Measurements from ENCODE around the gene COL23A1. TPM values are rescaled to one million over a fixed set of nuclear protein-coding genes. Genes with fewer than 3 reads are reported as not detected.
"Not testable (repeated sequence)": the region's sequence is repeated elsewhere in the genome, so short reads cannot be mapped to it uniquely, and the experiment has no call there.

COL23A1 gene
- total RNA-seq, 2 experiments from 2014 or later: 0.63 to 0.68 TPM

DNA sequence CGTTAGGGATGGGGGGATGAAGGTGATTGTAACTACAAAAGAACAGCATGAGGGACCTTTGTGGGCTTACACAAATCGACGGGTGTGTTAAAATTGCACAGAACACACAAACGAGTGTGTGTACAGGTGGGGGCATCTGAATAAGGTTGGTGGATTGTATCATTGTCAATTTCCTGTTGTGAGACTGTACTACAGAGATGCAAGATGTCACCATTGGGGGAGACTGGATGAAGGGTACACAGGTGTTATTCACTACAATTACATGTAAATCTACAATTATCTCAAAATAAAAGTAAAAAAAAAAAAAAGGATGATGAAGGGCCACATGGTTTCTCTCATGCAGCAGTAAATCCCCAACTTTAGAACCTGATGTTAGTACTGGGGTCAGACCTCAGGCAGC lies 326.1 kb downstream of the COL23A1 start:
- H3K4me3 Mint-ChIP-seq: no peak overlapping the region
- no peak for DNase-seq
- no peaks in the 10 kb centered on the region for H3K9me3 Mint-ChIP-seq (ENCODE audit: insufficient read depth)
- ATAC-seq: no peak
- H3K27me3 Mint-ChIP-seq (ENCODE audit: low read depth): no peaks in the 10 kb centered on the region
- H3K36me3 Mint-ChIP-seq (ENCODE audit: low read depth): peaks cover 3% of the 10 kb centered on the region
- ChIA-PET POLR2A (no interaction called here), CTCF (interaction anchor here (1.1 kb wide), 1 partner anchor 29 kb away, joined by 3 read pairs; no protein-coding TSS in a partner anchor)
- H3K4me1 Mint-ChIP-seq (ENCODE audit: low read depth): peaks cover 30% of the 10 kb centered on the region
- H3K27ac Mint-ChIP-seq: no peak overlapping the region

DNA sequence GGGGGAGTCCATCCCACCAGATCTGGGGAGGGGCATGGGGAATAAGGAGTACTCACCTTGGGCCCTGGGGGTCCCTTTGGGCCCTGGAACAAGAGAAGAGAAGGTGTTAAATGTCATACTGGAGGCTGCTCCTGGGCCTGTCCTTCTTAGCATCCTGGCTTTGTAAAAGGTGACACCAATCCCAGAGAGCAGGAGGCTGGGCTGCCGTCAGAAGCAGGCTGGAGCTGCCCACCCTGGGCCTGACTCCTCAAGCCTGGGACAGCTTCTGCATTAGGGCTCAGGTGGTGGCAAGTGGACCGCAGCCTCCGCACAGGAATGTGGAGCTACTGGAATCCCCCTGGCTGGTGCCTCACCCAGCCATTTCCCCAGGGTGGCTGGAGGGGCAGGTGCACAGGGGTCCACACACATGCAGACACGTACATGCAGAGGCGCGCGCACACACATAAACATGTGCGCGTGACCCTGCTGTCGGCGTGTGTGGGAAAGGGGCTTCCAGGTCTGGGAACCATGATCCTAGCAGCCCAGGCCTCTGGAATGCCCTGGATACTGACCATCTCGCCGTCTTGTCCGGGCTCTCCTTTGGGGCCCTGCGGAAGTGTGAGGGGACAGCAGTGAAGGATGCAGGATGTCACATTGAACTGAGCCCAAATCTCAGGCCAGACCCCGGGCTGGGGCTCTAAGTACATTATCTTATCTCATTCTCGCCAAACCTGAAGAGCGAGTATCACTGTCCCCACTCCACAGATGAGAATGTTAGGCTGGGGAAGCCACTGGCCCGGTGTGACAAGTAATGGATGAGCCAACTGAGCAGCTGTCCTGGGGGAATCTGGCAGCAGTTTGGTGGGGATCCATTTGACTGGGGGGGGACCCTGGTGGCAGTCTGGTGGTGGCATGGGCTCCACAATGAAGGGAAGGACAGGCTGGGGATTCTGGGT lies 328.3 kb downstream of the COL23A1 start:
- no peak overlapping the region for H3K4me3 Mint-ChIP-seq
- ATAC-seq (no peak), DNase-seq (no peak)
- H3K27me3 Mint-ChIP-seq (ENCODE audit: low read depth): no peaks in the 10 kb centered on the region
- peaks cover 34% of the 10 kb centered on the region for H3K4me1 Mint-ChIP-seq (ENCODE audit: low read depth)
- POLR2A ChIA-PET: no interaction called here
- CTCF ChIA-PET: no interaction called here
- H3K9me3 Mint-ChIP-seq (ENCODE audit: insufficient read depth): no peaks in the 10 kb centered on the region
- peaks cover 3% of the 10 kb centered on the region for H3K36me3 Mint-ChIP-seq (ENCODE audit: low read depth)
- H3K27ac Mint-ChIP-seq: no peak overlapping the region

DNA sequence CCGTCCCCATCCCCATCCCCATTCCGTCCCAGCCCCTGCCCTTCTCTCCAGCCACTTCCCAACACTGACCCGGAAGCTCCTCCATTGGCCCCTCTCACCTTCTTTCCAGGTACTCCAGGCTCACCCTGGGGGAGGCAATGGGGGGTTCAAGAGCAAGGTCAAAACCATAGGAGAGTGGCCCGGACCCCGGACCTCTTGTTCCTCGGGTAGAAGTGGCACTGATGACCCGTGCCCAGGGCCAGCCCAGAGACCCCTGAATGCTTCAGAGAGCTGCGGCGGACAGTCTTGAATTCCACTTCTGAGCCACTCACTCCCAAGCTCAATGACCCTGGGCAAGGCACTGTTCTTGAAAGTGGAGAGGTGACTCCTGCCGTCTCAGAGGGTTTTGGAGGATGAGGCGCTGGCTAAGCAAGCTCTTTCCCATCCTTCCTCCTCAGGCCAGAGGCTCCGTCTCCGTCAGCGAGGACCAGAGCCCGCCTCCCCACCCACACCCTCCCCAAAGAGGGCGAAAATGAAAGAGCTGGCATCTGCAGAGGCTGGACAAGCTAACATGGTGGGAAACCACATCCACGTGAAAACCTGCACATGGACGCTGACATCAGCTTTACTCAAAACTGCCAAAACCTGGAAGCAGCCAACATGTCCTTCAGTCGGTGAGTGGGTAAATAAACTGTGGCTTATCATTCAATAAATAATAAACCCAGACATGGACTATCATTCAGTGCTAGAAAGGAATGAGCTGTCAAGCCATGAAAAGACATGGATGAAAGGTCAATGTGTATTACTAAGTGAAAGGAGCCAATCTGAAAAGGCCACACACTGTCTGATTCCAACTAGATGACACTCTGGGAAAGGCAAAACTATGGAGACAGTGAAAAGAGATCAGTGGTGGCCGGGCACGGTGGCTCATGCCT lies 330.3 kb downstream of the COL23A1 start:
- H3K4me3 Mint-ChIP-seq: no peak overlapping the region
- ATAC-seq (no peak), DNase-seq (no peak)
- H3K27ac Mint-ChIP-seq: no peak overlapping the region
- H3K4me1 Mint-ChIP-seq (ENCODE audit: low read depth): peaks cover 24% of the 10 kb centered on the region
- peaks cover 3% of the 10 kb centered on the region for H3K36me3 Mint-ChIP-seq (ENCODE audit: low read depth)
- CTCF ChIA-PET: no interaction called here
- no peaks in the 10 kb centered on the region for H3K27me3 Mint-ChIP-seq (ENCODE audit: low read depth)
- POLR2A ChIA-PET: no interaction called here
- no peaks in the 10 kb centered on the region for H3K9me3 Mint-ChIP-seq (ENCODE audit: insufficient read depth)

DNA sequence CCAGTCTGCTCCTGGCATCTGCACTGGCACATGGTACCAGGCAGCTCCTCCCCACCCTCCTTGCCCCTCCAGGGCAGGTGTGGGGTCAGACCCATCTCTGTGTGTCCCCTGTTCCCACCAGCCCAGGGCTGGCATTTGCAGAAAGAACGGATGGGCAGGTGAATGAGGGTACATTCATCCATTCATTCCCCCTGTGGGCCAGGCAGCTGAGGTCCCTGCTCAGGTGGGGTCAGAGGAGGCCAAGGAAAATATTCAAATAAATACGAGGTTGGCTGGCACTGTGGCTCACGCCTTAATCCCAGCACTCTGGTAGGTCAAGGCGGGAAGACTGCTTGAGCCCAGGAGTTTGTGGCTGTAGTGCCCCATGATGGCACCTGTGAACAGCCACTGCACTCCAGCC lies 332.5 kb downstream of the COL23A1 start:
- DNase-seq (no peak), ATAC-seq (no peak)
- ChIA-PET CTCF (interaction anchor here (0.6 to 1.3 kb wide), 2 partner anchors 23 to 1688 kb away, joined by 3 read pairs; no protein-coding TSS in a partner anchor), POLR2A (no interaction called here)
- Mint-ChIP-seq H3K4me3 (no peak overlapping the region), H3K4me1 (ENCODE audit: low read depth) (peaks cover 26% of the 10 kb centered on the region), H3K27me3 (ENCODE audit: low read depth) (no peaks in the 10 kb centered on the region), H3K27ac (no peak overlapping the region), H3K36me3 (ENCODE audit: low read depth) (peaks cover 2% of the 10 kb centered on the region), H3K9me3 (ENCODE audit: insufficient read depth) (no peaks in the 10 kb centered on the region)

DNA sequence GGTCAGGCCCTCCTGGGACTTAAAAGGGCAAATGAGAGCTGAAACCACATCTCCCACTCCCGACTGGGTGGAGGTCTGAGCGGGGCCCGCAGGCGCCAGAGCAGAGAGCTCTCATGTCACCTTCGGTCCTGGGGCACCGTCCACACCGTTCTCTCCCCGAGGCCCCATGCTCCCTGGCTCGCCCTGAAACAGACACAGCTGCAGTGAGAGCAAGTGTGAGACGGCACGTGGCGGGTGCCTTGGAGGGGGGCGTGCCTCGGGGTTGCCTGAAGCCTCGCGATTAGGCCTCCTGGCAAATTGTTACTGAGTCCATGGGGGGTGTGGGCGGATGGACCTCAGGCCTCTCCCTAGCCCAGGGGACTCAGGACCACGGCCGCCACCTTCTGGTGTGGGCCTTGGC lies 333.4 kb downstream of the COL23A1 start:
- no peak for DNase-seq
- H3K27me3 Mint-ChIP-seq (ENCODE audit: low read depth): no peaks in the 10 kb centered on the region
- H3K36me3 Mint-ChIP-seq (ENCODE audit: low read depth): no peaks in the 10 kb centered on the region
- POLR2A ChIA-PET: no interaction called here
- no peak overlapping the region for H3K4me3 Mint-ChIP-seq
- no peak for ATAC-seq
- no peaks in the 10 kb centered on the region for H3K9me3 Mint-ChIP-seq (ENCODE audit: insufficient read depth)
- H3K4me1 Mint-ChIP-seq (ENCODE audit: low read depth): peaks cover 35% of the 10 kb centered on the region
- CTCF ChIA-PET: no interaction called here
- H3K27ac Mint-ChIP-seq: peak overlapping the region; percentile 18

DNA sequence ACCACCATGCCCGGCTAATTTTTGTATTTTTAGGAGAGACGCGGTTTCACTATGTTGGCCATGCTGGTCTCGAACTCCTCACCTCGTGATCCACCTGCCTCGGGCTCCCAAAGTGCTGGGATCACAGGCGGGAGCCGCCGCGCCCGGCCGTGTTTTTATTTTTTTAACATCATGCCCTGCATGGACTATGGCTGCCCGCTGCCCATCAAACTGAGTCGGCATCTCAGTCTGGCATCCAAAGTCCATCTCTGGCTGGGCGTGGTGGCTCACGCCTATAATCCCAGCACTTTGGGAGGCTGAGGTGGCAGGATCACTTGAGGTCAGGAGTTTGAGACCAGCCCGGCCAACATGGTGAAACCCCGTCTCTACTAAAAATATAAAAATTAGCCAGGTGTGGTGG lies 336.6 kb downstream of the COL23A1 start:
- H3K9me3 Mint-ChIP-seq (ENCODE audit: insufficient read depth); H3K4me3 Mint-ChIP-seq; H3K27me3 Mint-ChIP-seq (ENCODE audit: low read depth); CTCF ChIA-PET; H3K27ac Mint-ChIP-seq; ATAC-seq; H3K36me3 Mint-ChIP-seq (ENCODE audit: low read depth); DNase-seq; POLR2A ChIA-PET: not testable (repeated sequence)
- peaks cover 40% of the 10 kb centered on the region for H3K4me1 Mint-ChIP-seq (ENCODE audit: low read depth)

DNA sequence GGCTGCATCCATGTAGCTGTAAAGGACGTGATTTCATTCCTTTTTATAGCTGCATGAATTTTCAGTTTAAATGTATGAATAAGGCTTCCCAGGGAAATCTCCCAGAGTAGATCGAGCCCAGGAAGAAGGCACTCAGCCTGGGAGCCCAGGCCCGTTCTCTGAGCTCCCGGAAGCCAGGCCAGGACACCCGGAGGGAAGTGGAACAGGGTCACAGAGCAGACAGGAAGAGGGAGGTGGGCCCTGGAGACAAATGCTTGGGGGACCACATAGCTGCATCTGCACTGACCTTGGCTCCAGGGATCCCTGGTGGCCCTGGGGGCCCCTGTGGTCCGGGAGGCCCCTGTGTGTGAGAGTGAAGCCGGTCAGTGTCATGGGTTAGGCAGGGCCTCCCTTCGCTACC lies 337.9 kb downstream of the COL23A1 start:
- CTCF ChIA-PET: interaction anchor here (1.3 to 3.3 kb wide), 3 partner anchors 14 to 338 kb away, joined by 3 to 19 read pairs (median 5); no protein-coding TSS in a partner anchor
- Mint-ChIP-seq H3K36me3 (ENCODE audit: low read depth) (no peaks in the 10 kb centered on the region), H3K9me3 (ENCODE audit: insufficient read depth) (no peaks in the 10 kb centered on the region), H3K27ac (no peak overlapping the region), H3K27me3 (ENCODE audit: low read depth) (no peaks in the 10 kb centered on the region), H3K4me1 (ENCODE audit: low read depth) (peaks cover 52% of the 10 kb centered on the region), H3K4me3 (no peak overlapping the region)
- POLR2A ChIA-PET: no interaction called here
- ATAC-seq (no peak), DNase-seq (no peak)

DNA sequence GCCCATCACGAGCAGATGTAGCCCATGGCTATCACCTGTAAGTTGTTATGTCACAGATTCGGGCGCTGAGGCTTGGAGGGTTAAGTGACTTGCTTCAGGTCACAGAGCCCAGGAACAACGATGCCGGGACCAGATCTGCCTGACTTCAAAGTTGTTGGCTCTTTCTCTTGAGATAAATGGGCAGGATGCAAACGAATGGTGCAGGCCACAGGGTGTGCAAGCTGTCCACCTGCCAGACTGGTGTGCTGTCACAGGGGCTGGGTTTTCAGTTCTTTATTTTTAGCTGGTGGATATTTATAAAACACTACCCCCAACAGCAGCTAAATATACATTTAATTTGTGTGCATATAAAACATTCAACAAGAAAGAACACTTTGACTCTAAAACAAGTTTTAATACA lies 339.9 kb downstream of the COL23A1 start:
- ChIA-PET CTCF (interaction anchor here (1.4 to 3.3 kb wide), 3 partner anchors 8 to 16 kb away, joined by 3 to 19 read pairs (median 5); no protein-coding TSS in a partner anchor), POLR2A (interaction anchor here (1.2 to 2.0 kb wide), 2 partner anchors 9 to 46 kb away, joined by 5 to 7 read pairs; partner anchors contain the start of gene HNRNPAB)
- DNase-seq (no peak), ATAC-seq (no peak)
- H3K36me3 Mint-ChIP-seq (ENCODE audit: low read depth): no peaks in the 10 kb centered on the region
- no peaks in the 10 kb centered on the region for H3K27me3 Mint-ChIP-seq (ENCODE audit: low read depth)
- peaks cover 64% of the 10 kb centered on the region for H3K4me1 Mint-ChIP-seq (ENCODE audit: low read depth)
- no peak overlapping the region for H3K4me3 Mint-ChIP-seq
- H3K27ac Mint-ChIP-seq: peak overlapping the region; percentile 85
- no peaks in the 10 kb centered on the region for H3K9me3 Mint-ChIP-seq (ENCODE audit: insufficient read depth)

DNA sequence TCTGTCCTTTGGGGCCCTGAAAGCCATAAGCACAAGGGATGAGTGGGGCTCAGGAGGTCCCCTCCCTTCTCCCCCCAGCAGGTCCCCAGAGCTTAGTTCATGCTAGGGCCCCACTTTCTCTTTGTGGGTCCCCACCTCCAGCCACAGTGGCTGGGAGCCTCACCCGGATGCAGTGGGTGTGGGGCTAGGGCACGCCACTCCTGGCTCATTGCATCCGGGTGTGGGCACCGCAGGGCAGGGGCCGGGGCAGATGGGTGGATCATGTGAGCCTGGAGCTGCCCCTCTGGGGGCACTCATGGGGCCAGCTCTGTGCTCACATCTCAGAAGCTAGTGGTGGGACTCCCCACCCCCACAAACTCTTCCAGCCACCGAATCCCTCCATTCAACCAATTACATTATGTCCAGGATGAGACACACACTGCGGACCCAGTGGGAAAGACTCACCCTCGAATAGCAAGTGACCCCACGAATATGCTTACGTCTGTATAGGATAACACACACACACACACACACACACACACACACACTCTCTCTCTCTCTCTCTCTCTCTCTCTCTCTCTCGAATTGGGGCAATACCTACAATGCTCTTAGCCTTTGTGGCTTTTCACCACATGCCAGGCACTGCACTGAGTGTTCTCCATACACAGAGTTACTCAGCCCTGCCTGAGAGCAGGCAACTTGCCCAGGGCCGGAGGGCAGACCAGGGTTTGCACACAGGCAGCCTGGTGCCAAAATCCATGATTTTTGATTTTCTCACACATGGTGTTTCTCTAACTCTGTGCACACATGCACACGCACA lies 340.8 kb downstream of the COL23A1 start:
- H3K27me3 Mint-ChIP-seq (ENCODE audit: low read depth): no peaks in the 10 kb centered on the region
- no peaks in the 10 kb centered on the region for H3K9me3 Mint-ChIP-seq (ENCODE audit: insufficient read depth)
- no peaks in the 10 kb centered on the region for H3K36me3 Mint-ChIP-seq (ENCODE audit: low read depth)
- CTCF ChIA-PET: interaction anchor here (1.1 to 3.3 kb wide), 2 partner anchors 11 to 14 kb away, joined by 3 to 22 read pairs; no protein-coding TSS in a partner anchor
- POLR2A ChIA-PET: interaction anchor here (1.0 to 2.0 kb wide), 3 partner anchors 8 to 45 kb away, joined by 5 to 7 read pairs (median 6); partner anchors contain the start of gene HNRNPAB
- DNase-seq (peak; percentile 79), ATAC-seq (peak; percentile 85)
- H3K27ac Mint-ChIP-seq: peak overlapping the region; percentile 85
- H3K4me3 Mint-ChIP-seq: peak overlapping the region; percentile 46
- H3K4me1 Mint-ChIP-seq (ENCODE audit: low read depth): peaks cover 64% of the 10 kb centered on the region

DNA sequence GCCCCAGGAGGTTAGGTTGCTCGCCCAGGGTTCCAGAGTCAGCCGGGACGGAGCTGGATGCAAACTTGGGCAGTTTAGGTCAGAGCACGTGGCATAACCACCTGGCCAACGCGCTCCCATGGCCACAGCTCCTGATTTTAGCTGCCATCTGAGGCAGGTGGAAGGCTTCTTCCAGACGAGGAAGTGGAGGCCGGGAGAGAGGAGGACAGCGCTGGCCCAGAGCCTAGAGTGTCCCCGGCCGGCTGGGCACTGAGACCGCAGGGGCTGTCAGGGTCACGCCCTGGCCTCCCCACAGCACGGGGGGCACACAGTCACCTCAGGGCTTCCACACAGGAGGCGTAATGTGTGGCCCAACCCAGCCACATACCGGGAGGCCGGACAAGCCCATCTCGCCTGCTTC lies 341.4 kb downstream of the COL23A1 start:
- peak overlapping the region; percentile 85 for H3K27ac Mint-ChIP-seq

More for the DNA sequence above, 341.4 kb downstream of the COL23A1 start:
- peaks cover 65% of the 10 kb centered on the region for H3K4me1 Mint-ChIP-seq (ENCODE audit: low read depth)
- H3K9me3 Mint-ChIP-seq (ENCODE audit: insufficient read depth): no peaks in the 10 kb centered on the region
- DNase-seq (no peak), ATAC-seq (no peak)
- peak overlapping the region; percentile 46 for H3K4me3 Mint-ChIP-seq
- H3K36me3 Mint-ChIP-seq (ENCODE audit: low read depth): peaks cover under 1% of the 10 kb centered on the region
- POLR2A ChIA-PET: interaction anchor here (1.0 to 2.0 kb wide), 2 partner anchors 8 to 44 kb away, joined by 5 to 6 read pairs; partner anchors contain the start of gene HNRNPAB
- H3K27me3 Mint-ChIP-seq (ENCODE audit: low read depth): no peaks in the 10 kb centered on the region
- CTCF ChIA-PET: interaction anchor here (1.1 to 3.3 kb wide), 3 partner anchors 10 to 14 kb away, joined by 3 to 22 read pairs (median 4); no protein-coding TSS in a partner anchor

Data from activated CD8-positive, alpha-beta T cell treated with anti-CD3 and anti-CD28 coated beads, Interleukin-2, amount 10 ng/mL, durations not matched to agents 7 days and 5 days (primary cell).